Rectal smooth muscle tissue (tissue), 1 donor: ENCODE measurements around the gene FGFR1OP2.

ENCODE experiments used
- H3K27ac ChIP-seq: one replicate; pipeline ENCODE4 v1.7.0; 2013; ENCODE audit warnings: low read depth, low read length, inconsistent platforms
- H3K27me3 ChIP-seq: one replicate; pipeline ENCODE4 v1.7.0; 2013; ENCODE audit warnings: low read length; ENCODE audit not compliant: control insufficient read depth, insufficient read depth
- H3K36me3 ChIP-seq: one replicate; pipeline ENCODE4 v1.7.0; 2013; ENCODE audit warnings: low read length; ENCODE audit not compliant: control insufficient read depth, insufficient read depth
- H3K4me1 ChIP-seq: one replicate; pipeline ENCODE4 v1.7.0; 2013; ENCODE audit warnings: low read length; ENCODE audit not compliant: control insufficient read depth, insufficient read depth
- H3K4me3 ChIP-seq: one replicate; pipeline ENCODE4 v1.7.0; 2013; ENCODE audit warnings: low read length
- H3K9ac ChIP-seq: one replicate; pipeline ENCODE4 v1.7.0; 2013; ENCODE audit warnings: low read length

FGFR1OP2 gene

GRCh38 chr12:26929590-26929989, 8.7 kb upstream of the FGFR1OP2 start:
- no peak overlapping the region for H3K27ac ChIP-seq
- H3K4me1 ChIP-seq: no peaks in the 10 kb centered on the region
- peaks cover 7% of the 10 kb centered on the region for H3K36me3 ChIP-seq
- no peak overlapping the region for H3K9ac ChIP-seq
- no peaks in the 10 kb centered on the region for H3K27me3 ChIP-seq
- no peak overlapping the region for H3K4me3 ChIP-seq

- Histone ChIP-seq H3K36me3 (no peaks in the 10 kb centered on the region), H3K4me1 (peaks cover 16% of the 10 kb centered on the region), H3K9ac (no peak overlapping the region), H3K4me3 (no peak overlapping the region), H3K27ac (no peak overlapping the region), H3K27me3 (no peaks in the 10 kb centered on the region)
These were observed 2.5 kb upstream of the FGFR1OP2 start for GRCh38 chr12:26935636-26936378.

GRCh38 chr12:26936559-26937442, 1.5 kb upstream of the FGFR1OP2 start:
- peaks cover 16% of the 10 kb centered on the region for H3K4me1 ChIP-seq
- H3K27me3 ChIP-seq: no peaks in the 10 kb centered on the region
- H3K4me3 ChIP-seq: peak overlapping the region; percentile 100
- no peaks in the 10 kb centered on the region for H3K36me3 ChIP-seq
- H3K27ac ChIP-seq: peak overlapping the region; percentile 48
- no peak overlapping the region for H3K9ac ChIP-seq

GRCh38 chr12:26937443-26937862, 817 bp upstream of the FGFR1OP2 start:
- Histone ChIP-seq H3K4me1 (peaks cover 16% of the 10 kb centered on the region), H3K4me3 (peak overlapping the region; percentile 100), H3K27me3 (no peaks in the 10 kb centered on the region), H3K36me3 (no peaks in the 10 kb centered on the region), H3K27ac (peak overlapping the region; percentile 99), H3K9ac (peak overlapping the region; percentile 66)

GRCh38 chr12:26938701-26939062, 412 bp downstream of the FGFR1OP2 start:
- H3K27ac ChIP-seq: peak overlapping the region; percentile 99
- H3K9ac ChIP-seq: peak overlapping the region; percentile 99
- peak overlapping the region; percentile 100 for H3K4me3 ChIP-seq
- H3K36me3 ChIP-seq: no peaks in the 10 kb centered on the region
- H3K4me1 ChIP-seq: peaks cover 16% of the 10 kb centered on the region
- no peaks in the 10 kb centered on the region for H3K27me3 ChIP-seq

- H3K27me3 ChIP-seq: no peaks in the 10 kb centered on the region
- no peaks in the 10 kb centered on the region for H3K36me3 ChIP-seq
- H3K9ac ChIP-seq: peak overlapping the region; percentile 99
- H3K27ac ChIP-seq: peak overlapping the region; percentile 99
- peaks cover 16% of the 10 kb centered on the region for H3K4me1 ChIP-seq
- peak overlapping the region; percentile 100 for H3K4me3 ChIP-seq
These were observed 1.0 kb downstream of the FGFR1OP2 start for GRCh38 chr12:26939192-26939832.

- Histone ChIP-seq H3K4me3 (peak overlapping the region; percentile 100), H3K27ac (no peak overlapping the region), H3K9ac (no peak overlapping the region), H3K27me3 (no peaks in the 10 kb centered on the region), H3K36me3 (no peaks in the 10 kb centered on the region), H3K4me1 (peaks cover 16% of the 10 kb centered on the region)
These were observed 1.7 kb downstream of the FGFR1OP2 start for GRCh38 chr12:26939953-26940352.

- no peak overlapping the region for H3K4me3 ChIP-seq
- H3K36me3 ChIP-seq: no peaks in the 10 kb centered on the region
- no peak overlapping the region for H3K27ac ChIP-seq
- no peaks in the 10 kb centered on the region for H3K27me3 ChIP-seq
- H3K9ac ChIP-seq: no peak overlapping the region
- H3K4me1 ChIP-seq: peaks cover 16% of the 10 kb centered on the region
These were observed 2.4 kb downstream of the FGFR1OP2 start for GRCh38 chr12:26940516-26941214.

- H3K4me1 ChIP-seq: peaks cover 13% of the 10 kb centered on the region
- no peak overlapping the region for H3K9ac ChIP-seq
- H3K36me3 ChIP-seq: no peaks in the 10 kb centered on the region
- no peak overlapping the region for H3K4me3 ChIP-seq
- no peaks in the 10 kb centered on the region for H3K27me3 ChIP-seq
- no peak overlapping the region for H3K27ac ChIP-seq
These were observed 2.9 kb downstream of the FGFR1OP2 start for GRCh38 chr12:26941215-26941594.

- Histone ChIP-seq H3K27ac (no peak overlapping the region), H3K4me1 (no peaks in the 10 kb centered on the region), H3K27me3 (no peaks in the 10 kb centered on the region), H3K9ac (no peak overlapping the region), H3K4me3 (no peak overlapping the region), H3K36me3 (no peaks in the 10 kb centered on the region)
These were observed 10.0 kb downstream of the FGFR1OP2 start for GRCh38 chr12:26948309-26948708.

GRCh38 chr12:26953447-26953846, 15.2 kb downstream of the FGFR1OP2 start:
- Histone ChIP-seq H3K27me3 (no peaks in the 10 kb centered on the region), H3K27ac (no peak overlapping the region), H3K4me1 (no peaks in the 10 kb centered on the region), H3K4me3 (no peak overlapping the region), H3K9ac (no peak overlapping the region), H3K36me3 (peaks cover 7% of the 10 kb centered on the region)

- H3K27ac ChIP-seq: no peak overlapping the region
- H3K27me3 ChIP-seq: no peaks in the 10 kb centered on the region
- no peaks in the 10 kb centered on the region for H3K4me1 ChIP-seq
- no peak overlapping the region for H3K9ac ChIP-seq
- H3K4me3 ChIP-seq: no peak overlapping the region
- peaks cover 7% of the 10 kb centered on the region for H3K36me3 ChIP-seq
These were observed 15.8 kb downstream of the FGFR1OP2 start for GRCh38 chr12:26954027-26954426.
